GM19467 (cell line): ENCODE measurements around the gene MED12L.
"Not testable (repeated sequence)": the region's sequence is repeated elsewhere in the genome, so short reads cannot be mapped to it uniquely, and the experiment has no call there.

Source experiments
- ATAC-seq: cut with Tn5 transposase; IDR thresholded peaks from one replicate; pipeline ENCODE4 v1.9.1; 2021; ENCODE audit warnings: mild to moderate bottlenecking, moderate library complexity; ENCODE audit not compliant: unreplicated experiment

MED12L gene

GRCh38 chr3:151209654-151210053, 124.2 kb downstream of the MED12L start:
- no peak for ATAC-seq

- ATAC-seq: no peak
Observed at GRCh38 chr3:151210676-151211381, 125.4 kb downstream of the MED12L start.

- ATAC-seq: no peak
Observed at GRCh38 chr3:151213151-151213550, 127.7 kb downstream of the MED12L start.

GRCh38 chr3:151213881-151214280, 128.4 kb downstream of the MED12L start:
- no peak for ATAC-seq

- ATAC-seq: no peak
Observed at GRCh38 chr3:151214459-151214858, 129.0 kb downstream of the MED12L start.

GRCh38 chr3:151216641-151217607, 131.5 kb downstream of the MED12L start:
- no peak for ATAC-seq

- ATAC-seq: no peak
Observed at GRCh38 chr3:151218136-151218535, 132.7 kb downstream of the MED12L start.

GRCh38 chr3:151219056-151219455, 133.6 kb downstream of the MED12L start:
- ATAC-seq: no peak

- ATAC-seq: no peak
Observed at GRCh38 chr3:151224268-151224866, 138.9 kb downstream of the MED12L start.

- no peak for ATAC-seq
Observed at GRCh38 chr3:151225040-151225975, 139.8 kb downstream of the MED12L start.

GRCh38 chr3:151226088-151226563, 140.7 kb downstream of the MED12L start:
- no peak for ATAC-seq

- ATAC-seq: no peak
Observed at GRCh38 chr3:151226825-151227224, 141.4 kb downstream of the MED12L start.

GRCh38 chr3:151227266-151227806, 141.9 kb downstream of the MED12L start:
- ATAC-seq: peak; percentile 31

- ATAC-seq: peak; percentile 83
Observed at GRCh38 chr3:151227807-151228665, 142.6 kb downstream of the MED12L start.

- ATAC-seq: no peak
Observed at GRCh38 chr3:151228666-151229040, 143.2 kb downstream of the MED12L start.

- ATAC-seq: no peak
Observed at GRCh38 chr3:151230646-151231045, 145.2 kb downstream of the MED12L start.

GRCh38 chr3:151232403-151232802, 146.9 kb downstream of the MED12L start:
- ATAC-seq: not testable (repeated sequence)

- ATAC-seq: no peak
Observed at GRCh38 chr3:151232991-151233390, 147.5 kb downstream of the MED12L start.

GRCh38 chr3:151234825-151235224, 149.4 kb downstream of the MED12L start:
- ATAC-seq: no peak
